HG02798 (cell line): ENCODE measurements around the gene GALNTL6.

Experiments
- ATAC-seq: cut with Tn5 transposase; IDR thresholded peaks from one replicate; pipeline ENCODE4 v1.9.1; 2021; ENCODE audit warnings: mild to moderate bottlenecking; ENCODE audit not compliant: unreplicated experiment, poor library complexity

The GALNTL6 gene

DNA sequence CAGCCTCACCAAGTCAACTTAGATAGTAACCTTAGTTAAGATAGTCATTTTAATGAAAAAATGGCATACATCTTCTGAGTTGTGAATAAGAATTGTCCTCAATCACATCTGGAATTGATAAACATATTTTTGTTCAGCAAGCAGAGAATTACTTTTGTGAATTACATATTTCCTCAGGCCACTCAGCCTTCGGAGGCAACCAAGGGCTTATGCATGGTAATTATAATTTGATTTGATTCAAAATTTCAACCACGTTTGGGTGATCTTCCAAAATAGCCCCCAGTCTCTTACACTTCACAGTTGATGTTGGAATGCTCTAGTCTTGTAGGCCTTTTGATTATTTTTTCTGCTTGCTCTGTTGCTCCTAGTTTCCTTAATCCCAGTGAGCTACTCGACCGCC lies 63.4 kb downstream of the GALNTL6 start:
- no peak for ATAC-seq

GRCh38 chr4:171880136-171880535 lies 66.9 kb downstream of the GALNTL6 start:
- ATAC-seq = no peak

GRCh38 chr4:171889681-171890080 lies 76.5 kb downstream of the GALNTL6 start:
- no peak for ATAC-seq

- ATAC-seq = peak; percentile 77
Observed at GRCh38 chr4:171891038-171891437, 77.8 kb downstream of the GALNTL6 start.

DNA sequence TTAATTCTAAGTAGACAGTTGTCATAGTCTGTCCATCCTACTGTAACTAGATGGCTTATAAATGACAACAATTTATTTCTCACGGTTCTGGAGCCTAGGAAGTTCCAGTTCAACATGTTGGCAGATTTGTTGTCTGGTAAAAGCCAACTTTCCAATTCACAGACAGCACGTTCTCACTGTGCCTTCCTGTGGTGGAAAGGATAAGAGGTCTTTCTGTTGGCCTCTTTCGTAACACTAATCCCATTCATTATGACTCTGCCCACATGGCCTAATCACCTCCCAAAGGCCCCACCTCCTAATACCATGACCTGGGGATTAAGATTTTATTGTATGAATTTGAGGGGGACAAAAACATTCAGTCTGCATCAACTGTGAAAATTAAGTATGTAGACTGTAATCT lies 83.2 kb downstream of the GALNTL6 start:
- ATAC-seq = no peak

DNA sequence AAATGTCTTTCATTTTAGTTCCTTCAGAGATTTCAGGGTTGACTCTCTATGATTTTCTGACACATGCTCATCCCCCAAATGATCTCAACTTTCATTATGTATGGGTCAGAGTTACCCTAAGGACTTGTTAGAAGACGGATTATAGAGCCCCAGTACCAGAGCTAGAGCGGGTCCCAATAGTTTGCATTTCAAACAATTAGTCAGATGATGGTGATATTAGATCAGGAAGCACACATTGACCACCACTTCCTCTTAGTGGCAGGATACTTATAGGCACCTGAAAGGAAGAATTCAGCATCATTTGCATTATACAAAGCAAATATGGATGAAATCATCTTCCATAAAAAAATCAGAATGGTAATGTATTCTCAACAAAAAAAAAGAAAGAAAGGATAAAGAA lies 106.1 kb downstream of the GALNTL6 start:
- ATAC-seq = no peak

GRCh38 chr4:171920901-171921300 lies 107.7 kb downstream of the GALNTL6 start:
- no peak for ATAC-seq

DNA sequence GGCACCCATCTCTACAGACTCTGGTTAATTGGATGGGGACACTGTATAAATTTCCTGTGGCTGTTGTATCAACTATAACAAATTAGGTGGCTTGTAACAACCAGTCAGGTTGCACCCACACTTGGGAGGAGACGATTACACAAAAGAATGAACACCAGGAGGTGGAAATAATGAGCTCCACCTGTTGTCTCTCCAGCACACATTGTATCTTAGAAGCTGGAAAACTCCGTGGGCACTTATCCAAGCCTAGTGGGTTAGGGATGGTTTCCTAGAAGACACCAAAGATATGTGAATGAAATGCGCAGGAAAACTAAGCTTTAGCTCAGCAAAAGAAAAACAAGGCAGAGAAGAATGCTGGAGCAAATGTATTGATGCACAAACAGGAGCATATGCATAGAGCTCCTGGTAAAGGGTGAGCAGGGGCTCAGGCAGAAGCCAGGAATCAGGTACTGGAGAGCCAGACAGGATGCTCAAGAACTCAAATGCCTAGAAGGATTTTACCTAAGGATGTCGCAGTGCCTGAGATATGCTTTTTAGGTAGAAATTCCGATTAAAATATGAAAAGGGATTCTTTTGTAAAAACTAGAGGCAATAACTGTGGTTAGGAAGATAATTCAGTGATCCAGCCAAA lies 111.7 kb downstream of the GALNTL6 start:
- no peak for ATAC-seq

- ATAC-seq = no peak
Observed at GRCh38 chr4:171928336-171928735, 115.1 kb downstream of the GALNTL6 start.

DNA sequence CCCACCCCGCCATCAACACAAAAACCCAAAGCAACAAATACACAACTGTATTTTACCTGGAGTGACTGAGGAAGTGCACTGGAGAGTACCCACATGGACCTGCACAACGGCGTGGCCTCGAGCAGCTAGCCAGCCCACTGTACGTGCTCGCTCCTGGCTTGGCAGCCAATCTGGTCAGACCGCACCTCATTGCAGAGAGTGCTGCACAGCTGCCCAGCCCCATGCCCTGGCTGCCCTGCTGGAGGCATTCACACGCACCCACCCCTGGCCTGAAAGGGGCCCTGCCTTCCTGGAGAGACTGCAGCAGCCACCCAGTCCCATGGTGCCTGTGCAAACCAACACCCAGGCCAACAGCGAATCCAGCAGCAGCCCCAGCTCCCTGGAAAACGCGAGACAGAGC lies 116.3 kb downstream of the GALNTL6 start:
- no peak for ATAC-seq

GRCh38 chr4:171929907-171930306 lies 116.7 kb downstream of the GALNTL6 start:
- no peak for ATAC-seq

GRCh38 chr4:171932238-171932637 lies 119.0 kb downstream of the GALNTL6 start:
- ATAC-seq = no peak

GRCh38 chr4:171940656-171941055 lies 127.5 kb downstream of the GALNTL6 start:
- no peak for ATAC-seq

GRCh38 chr4:171947400-171947799 lies 134.2 kb downstream of the GALNTL6 start:
- ATAC-seq = no peak

DNA sequence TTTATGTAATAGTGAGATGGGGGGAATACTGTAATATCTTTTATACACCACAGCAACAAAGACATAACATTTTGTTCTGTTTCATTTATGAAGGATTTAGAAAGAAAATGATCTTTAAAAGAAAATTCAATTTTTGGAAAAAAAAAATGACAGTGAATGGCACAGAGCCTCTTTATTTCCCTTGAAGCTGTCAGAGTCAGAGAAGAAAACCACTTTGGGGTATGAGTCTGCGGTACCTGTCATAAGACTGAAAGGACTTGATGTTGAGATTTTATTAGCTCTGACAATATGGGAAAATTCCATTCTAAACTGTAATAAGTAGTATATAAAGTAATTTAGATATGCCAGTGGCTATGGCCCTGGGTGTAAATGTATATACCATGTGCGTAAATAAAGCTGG lies 134.8 kb downstream of the GALNTL6 start:
- ATAC-seq = no peak

- ATAC-seq = no peak
Observed at GRCh38 chr4:171954650-171955049, 141.4 kb downstream of the GALNTL6 start.

- ATAC-seq = no peak
Observed at GRCh38 chr4:171956678-171957077, 143.5 kb downstream of the GALNTL6 start.

DNA sequence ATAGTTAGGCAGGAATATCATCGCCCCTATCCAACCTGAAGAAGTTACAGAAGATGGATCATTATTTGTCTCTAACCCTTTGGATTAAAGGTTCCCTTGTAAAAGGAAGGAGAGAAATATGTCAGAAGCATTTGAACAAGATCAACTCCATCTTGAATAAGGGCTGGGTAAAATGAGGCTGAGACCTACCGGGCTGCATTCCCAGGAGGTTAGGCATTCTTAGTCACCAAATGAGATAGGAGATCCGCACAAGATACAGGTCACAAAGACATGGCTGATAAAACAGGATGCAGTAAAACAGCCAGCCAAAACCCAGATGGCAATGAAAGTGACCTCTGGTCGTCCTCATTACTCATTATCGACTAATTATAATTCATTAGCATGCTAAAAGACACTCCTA lies 148.9 kb downstream of the GALNTL6 start:
- no peak for ATAC-seq

DNA sequence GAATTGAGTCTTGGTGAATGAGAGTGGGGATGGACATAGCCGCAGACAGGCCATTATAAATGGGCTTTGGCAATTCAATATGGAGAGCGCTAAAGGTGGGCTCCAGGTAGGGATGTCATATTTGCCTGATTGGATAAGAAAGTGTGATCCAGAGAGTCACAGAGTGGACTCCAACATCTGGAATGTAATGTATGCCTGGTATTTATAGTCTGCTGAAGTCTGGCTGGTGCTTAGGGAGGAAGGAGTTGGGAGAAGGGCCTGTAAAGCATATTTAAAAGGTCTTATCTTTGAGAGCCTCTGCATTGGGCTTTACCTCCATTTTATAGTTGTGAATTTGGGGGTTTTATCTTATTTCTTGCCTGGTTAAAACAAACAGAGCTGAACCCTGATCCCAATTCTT lies 153.2 kb downstream of the GALNTL6 start:
- ATAC-seq = no peak

GRCh38 chr4:171978216-171978615 lies 165.0 kb downstream of the GALNTL6 start:
- ATAC-seq = no peak

GRCh38 chr4:171979461-171979860 lies 166.3 kb downstream of the GALNTL6 start:
- ATAC-seq = no peak

DNA sequence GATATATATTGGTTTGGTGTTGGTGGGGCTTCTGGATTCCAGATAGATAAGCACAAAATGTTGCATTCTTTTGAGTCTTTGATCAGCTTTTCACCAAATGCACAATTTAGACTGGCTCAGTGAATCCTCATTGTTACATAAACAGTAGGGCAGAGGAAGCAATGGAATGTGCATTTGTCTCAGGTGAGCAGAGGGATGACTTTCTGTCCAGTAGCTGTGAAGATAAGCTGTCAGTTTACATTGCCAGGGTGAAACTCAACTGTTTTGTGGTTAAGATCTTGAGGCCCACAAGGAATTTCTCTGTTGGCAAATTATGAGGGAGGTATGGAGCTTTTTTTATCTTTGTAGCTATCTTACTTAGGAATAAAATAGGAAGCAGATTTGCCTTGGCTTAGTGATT lies 168.0 kb downstream of the GALNTL6 start:
- ATAC-seq = no peak
